GM12873 (cell line): ENCODE data around the gene CACHD1.

Experiments
- CTCF ChIP-seq: IDR thresholded peaks from 2 replicates; pipeline ENCODE4 v1.5.1; 2012; ENCODE audit warnings: low read depth, mild to moderate bottlenecking, moderate library complexity, low read length, control low read depth; ENCODE audit not compliant: insufficient read depth; ENCODE audit errors: missing control alignments

The CACHD1 gene

GRCh38 chr1:64676386-64676785 is 206.5 kb downstream of the CACHD1 start:
- no peak for TF ChIP-seq CTCF

- no peak for TF ChIP-seq CTCF
Measured at GRCh38 chr1:64677532-64677931, 207.6 kb downstream of the CACHD1 start.

GRCh38 chr1:64678366-64678765 is 208.4 kb downstream of the CACHD1 start:
- TF ChIP-seq CTCF: no peak

- TF ChIP-seq CTCF: no peak
Measured at GRCh38 chr1:64679177-64679576, 209.2 kb downstream of the CACHD1 start.

- TF ChIP-seq CTCF: no peak
Measured at GRCh38 chr1:64680599-64680998, 210.7 kb downstream of the CACHD1 start.

GRCh38 chr1:64681043-64681442 is 211.1 kb downstream of the CACHD1 start:
- no peak for TF ChIP-seq CTCF

GRCh38 chr1:64683419-64683818 is 213.5 kb downstream of the CACHD1 start:
- TF ChIP-seq CTCF: no peak
